Measurements from ENCODE around the gene DST. TPM values are rescaled to one million over a fixed set of nuclear protein-coding genes. Genes with fewer than 3 reads are reported as not detected.

Gene DST
- total RNA-seq, 2 experiments from 2014 or later = 5.7 to 5.9 TPM

DNA sequence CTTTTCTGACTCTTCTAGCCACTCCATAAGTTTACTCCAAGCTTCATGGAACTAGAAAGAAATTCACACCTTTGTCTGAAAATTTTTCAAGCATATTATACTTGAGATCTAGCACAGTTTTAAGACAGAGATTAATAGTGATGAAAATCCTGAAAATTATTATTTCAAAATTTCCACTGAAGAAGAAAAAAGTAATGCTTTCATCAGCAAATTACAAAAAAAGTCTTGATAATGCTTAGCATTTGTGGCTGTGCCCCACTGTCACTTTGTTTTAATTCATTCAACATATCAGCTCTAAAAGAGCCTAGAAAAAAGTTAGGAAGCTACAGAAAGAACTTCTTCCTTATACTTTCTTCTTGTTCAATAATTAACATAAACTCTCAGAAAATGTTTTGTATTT lies 153.1 kb downstream of the DST start:
- H3K27ac ChIP-seq (ENCODE audit: low read depth in 1 of 2, low read length in 2 of 2) = no peak overlapping the region
- no peaks in the 10 kb centered on the region for H3K9me3 ChIP-seq (ENCODE audit: control insufficient read depth in 1 of 2, insufficient read depth in 1 of 2, low read length in 2 of 2)
- H3K4me3 ChIP-seq (ENCODE audit: low read length) = no peak overlapping the region
- Mint-ChIP-seq H3K27me3 (no peaks in the 10 kb centered on the region), H3K27ac (no peak overlapping the region), H3K9me3 (no peaks in the 10 kb centered on the region), H3K4me1 (ENCODE audit: low read depth) (no peaks in the 10 kb centered on the region), H3K4me3 (no peak overlapping the region), H3K36me3 (ENCODE audit: low read depth) (no peaks in the 10 kb centered on the region)
- ChIA-PET POLR2A (no interaction called here), CTCF (no interaction called here)
- TF ChIP-seq, protein P1, sequence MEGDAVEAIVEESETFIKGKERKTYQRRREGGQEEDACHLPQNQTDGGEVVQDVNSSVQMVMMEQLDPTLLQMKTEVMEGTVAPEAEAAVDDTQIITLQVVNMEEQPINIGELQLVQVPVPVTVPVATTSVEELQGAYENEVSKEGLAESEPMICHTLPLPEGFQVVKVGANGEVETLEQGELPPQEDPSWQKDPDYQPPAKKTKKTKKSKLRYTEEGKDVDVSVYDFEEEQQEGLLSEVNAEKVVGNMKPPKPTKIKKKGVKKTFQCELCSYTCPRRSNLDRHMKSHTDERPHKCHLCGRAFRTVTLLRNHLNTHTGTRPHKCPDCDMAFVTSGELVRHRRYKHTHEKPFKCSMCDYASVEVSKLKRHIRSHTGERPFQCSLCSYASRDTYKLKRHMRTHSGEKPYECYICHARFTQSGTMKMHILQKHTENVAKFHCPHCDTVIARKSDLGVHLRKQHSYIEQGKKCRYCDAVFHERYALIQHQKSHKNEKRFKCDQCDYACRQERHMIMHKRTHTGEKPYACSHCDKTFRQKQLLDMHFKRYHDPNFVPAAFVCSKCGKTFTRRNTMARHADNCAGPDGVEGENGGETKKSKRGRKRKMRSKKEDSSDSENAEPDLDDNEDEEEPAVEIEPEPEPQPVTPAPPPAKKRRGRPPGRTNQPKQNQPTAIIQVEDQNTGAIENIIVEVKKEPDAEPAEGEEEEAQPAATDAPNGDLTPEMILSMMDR (IDR thresholded peaks at IDR 0.05) = no peak
- no peaks in the 10 kb centered on the region for H3K36me3 ChIP-seq (ENCODE audit: insufficient read depth, low read length)
- H3K4me1 ChIP-seq (ENCODE audit: insufficient read depth, low read length) = no peaks in the 10 kb centered on the region
- no peaks in the 10 kb centered on the region for H3K27me3 ChIP-seq (ENCODE audit: control insufficient read depth in 1 of 2, insufficient read depth in 2 of 2, low read length in 2 of 2)
- DNase-seq (no peak), ATAC-seq (ENCODE audit: poor library complexity) (no peak)
- intact Hi-C loops (cut with DNase I, micrococcal nuclease) = no loop called here

DNA sequence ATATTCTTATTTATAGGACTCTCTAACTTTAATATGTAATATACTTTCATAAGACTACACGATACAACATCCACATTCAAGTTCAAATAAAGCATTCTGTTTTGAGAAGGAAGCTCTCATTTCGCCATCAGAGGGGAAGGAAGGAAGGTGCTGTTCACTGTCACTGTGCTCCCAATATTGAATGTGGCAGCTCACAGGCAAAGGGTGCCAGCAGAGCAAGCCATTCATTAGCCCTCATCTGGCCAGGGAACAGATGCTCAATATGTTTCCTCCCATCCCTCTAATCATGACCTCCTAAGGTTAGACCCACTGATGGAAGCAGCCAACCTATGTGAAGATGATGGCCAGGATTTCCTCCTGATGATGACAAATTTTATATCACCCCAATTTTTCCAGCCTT lies 154.4 kb downstream of the DST start:
- ATAC-seq (ENCODE audit: poor library complexity) (no peak), DNase-seq (no peak)
- Histone ChIP-seq H3K27ac (ENCODE audit: low read depth in 1 of 2, low read length in 2 of 2) (no peak overlapping the region), H3K4me1 (ENCODE audit: insufficient read depth, low read length) (no peaks in the 10 kb centered on the region), H3K27me3 (ENCODE audit: control insufficient read depth in 1 of 2, insufficient read depth in 2 of 2, low read length in 2 of 2) (no peaks in the 10 kb centered on the region), H3K4me3 (ENCODE audit: low read length) (no peak overlapping the region), H3K9me3 (ENCODE audit: control insufficient read depth in 1 of 2, insufficient read depth in 1 of 2, low read length in 2 of 2) (no peaks in the 10 kb centered on the region), H3K36me3 (ENCODE audit: insufficient read depth, low read length) (no peaks in the 10 kb centered on the region)
- no peaks in the 10 kb centered on the region for H3K9me3 Mint-ChIP-seq
- H3K27ac Mint-ChIP-seq = no peak overlapping the region
- no peaks in the 10 kb centered on the region for H3K4me1 Mint-ChIP-seq (ENCODE audit: low read depth)
- ChIA-PET POLR2A (no interaction called here), CTCF (no interaction called here)
- H3K4me3 Mint-ChIP-seq = no peak overlapping the region
- no peaks in the 10 kb centered on the region for H3K36me3 Mint-ChIP-seq (ENCODE audit: low read depth)
- H3K27me3 Mint-ChIP-seq = no peaks in the 10 kb centered on the region
- TF ChIP-seq, protein P1 (IDR thresholded peaks at IDR 0.05) = no peak
- intact Hi-C loops (cut with DNase I, micrococcal nuclease) = no loop called here

DNA sequence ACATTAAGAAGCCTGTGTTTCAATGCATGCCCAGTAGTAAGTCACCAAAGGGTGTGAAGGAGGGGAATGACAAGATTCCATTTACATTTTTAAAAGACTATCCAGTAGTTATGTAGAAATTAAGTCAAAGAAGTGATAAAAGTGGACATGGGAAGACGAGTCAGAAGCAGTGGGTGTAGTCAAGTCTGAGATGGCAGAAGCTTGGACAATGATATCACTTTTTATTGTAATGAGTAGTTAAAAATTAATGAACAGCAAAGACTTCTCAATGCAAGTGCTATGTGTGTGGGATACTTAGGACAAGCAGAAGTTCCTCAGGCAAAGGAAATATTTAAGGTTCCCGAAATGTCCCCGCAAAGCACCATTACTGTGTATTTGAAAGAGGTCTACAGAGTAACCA lies 156.0 kb downstream of the DST start:
- H3K4me1 ChIP-seq (ENCODE audit: insufficient read depth, low read length) = no peaks in the 10 kb centered on the region
- Mint-ChIP-seq H3K4me3 (no peak overlapping the region), H3K27me3 (no peaks in the 10 kb centered on the region), H3K4me1 (ENCODE audit: low read depth) (no peaks in the 10 kb centered on the region), H3K27ac (no peak overlapping the region), H3K36me3 (ENCODE audit: low read depth) (no peaks in the 10 kb centered on the region), H3K9me3 (no peaks in the 10 kb centered on the region)
- H3K27ac ChIP-seq (ENCODE audit: low read depth in 1 of 2, low read length in 2 of 2) = no peak overlapping the region
- ATAC-seq (ENCODE audit: poor library complexity) = no peak
- H3K4me3 ChIP-seq (ENCODE audit: low read length) = no peak overlapping the region
- DNase-seq = no peak
- intact Hi-C loops (cut with DNase I, micrococcal nuclease) = no loop called here
- ChIA-PET CTCF (no interaction called here), POLR2A (no interaction called here)
- H3K9me3 ChIP-seq (ENCODE audit: control insufficient read depth in 1 of 2, insufficient read depth in 1 of 2, low read length in 2 of 2) = no peaks in the 10 kb centered on the region
- H3K36me3 ChIP-seq (ENCODE audit: insufficient read depth, low read length) = no peaks in the 10 kb centered on the region
- H3K27me3 ChIP-seq (ENCODE audit: control insufficient read depth in 1 of 2, insufficient read depth in 2 of 2, low read length in 2 of 2) = no peaks in the 10 kb centered on the region
- TF ChIP-seq, protein P1 (IDR thresholded peaks at IDR 0.05) = no peak

Measured in CD4-positive, alpha-beta T cell (primary cell).